CD4-positive, alpha-beta T cell treated with Interleukin-6 for 4 hours (primary cell): ENCODE measurements around the gene MAX.

Experiments
- DNase-seq: peaks from one replicate; pipeline ENCODE4 v3.0.0-alpha.2; 2020; ENCODE audit warnings: mixed read lengths

Gene MAX, protein sequence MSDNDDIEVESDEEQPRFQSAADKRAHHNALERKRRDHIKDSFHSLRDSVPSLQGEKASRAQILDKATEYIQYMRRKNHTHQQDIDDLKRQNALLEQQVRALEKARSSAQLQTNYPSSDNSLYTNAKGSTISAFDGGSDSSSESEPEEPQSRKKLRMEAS

DNA sequence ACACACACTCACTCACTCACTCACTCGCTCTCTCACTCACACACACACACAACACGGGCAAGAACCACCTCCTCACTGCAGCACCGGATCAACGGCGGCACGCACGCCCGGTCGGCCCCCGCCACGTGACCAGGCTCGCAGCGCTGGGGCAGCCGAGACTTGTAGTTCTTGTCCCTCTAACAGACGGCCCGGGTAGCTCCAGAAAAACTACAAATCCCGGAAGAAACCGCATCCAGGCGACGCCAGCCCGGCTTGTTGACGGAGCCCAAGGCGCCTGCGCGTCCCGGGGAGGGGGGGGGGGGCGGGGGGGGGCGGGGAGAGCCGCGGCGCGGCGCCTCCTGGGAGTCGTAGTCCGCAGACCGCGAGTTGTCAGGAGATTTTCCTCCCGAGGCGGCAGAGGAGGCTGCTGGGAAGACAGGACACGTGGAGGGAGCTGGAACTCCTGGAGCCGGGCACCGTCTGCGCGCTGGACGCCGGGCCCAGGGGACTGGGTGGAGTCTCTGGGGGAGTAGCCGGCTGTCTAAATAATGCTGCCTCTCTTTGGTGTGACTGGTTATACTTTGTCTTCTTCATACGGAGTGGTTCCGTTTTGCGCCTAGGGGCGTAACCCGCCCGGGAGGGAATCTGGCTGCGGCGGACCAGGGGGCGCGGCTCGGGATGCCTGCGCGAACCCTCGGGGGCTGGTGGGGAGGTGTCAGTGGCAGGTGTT lies at the start of gene MAX:
Gene MAX, minus strand, starts transcription at position 77 of the 709 bp plus-strand sequence. CDS start 178 bp downstream, outside the sequence.
- DNase-seq: peak; percentile 98

DNA sequence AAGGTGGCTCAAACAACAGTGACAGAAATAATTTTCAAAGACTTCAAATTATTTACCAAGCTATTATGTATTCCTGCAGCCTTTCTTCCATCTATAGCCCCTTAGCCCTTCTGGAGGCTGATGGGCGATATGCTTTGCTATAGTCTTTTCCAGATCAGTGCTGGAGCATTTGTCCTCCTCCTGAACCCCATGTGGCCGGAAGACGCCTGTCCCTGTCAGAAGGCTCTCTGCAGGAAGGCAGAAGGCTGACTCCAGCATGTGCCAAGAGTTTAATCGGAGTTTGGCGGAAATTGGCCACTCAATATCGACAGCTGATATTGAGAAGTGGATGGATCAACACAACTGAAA lies 49.3 kb upstream of the MAX start:
- no peak for DNase-seq

DNA sequence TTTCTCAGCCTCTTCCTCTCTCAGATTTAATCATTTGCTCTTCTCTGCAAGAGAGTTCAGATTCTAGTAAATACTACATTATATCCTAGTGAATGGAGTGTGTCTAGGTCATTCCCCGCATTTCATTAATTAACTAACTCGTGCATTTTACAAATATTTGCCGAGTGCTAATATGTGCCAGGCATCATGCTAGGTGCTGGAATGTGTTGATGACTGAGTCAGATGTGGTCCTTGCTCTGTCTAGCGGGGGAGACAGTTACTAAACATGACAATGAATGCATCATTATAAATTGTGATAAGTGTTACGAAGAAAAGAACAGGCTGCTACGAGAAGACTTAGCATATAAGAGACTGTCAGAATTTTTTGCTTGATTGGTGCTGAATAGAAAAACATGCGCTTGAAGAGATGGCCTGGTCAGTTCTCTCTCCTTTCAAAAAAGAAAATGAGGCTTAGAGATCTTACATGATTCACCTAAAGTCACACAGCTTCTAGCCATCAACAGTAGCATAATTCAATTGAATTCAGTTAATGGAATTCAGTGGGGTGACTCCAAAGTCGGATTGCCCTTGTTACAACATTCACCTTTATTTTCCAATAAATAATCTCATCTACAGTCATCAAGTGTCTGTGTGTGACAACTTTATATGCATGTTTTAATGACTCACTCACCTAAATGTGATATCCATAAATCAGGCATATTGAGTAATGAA lies 48.7 kb upstream of the MAX start:
- no peak for DNase-seq

DNA sequence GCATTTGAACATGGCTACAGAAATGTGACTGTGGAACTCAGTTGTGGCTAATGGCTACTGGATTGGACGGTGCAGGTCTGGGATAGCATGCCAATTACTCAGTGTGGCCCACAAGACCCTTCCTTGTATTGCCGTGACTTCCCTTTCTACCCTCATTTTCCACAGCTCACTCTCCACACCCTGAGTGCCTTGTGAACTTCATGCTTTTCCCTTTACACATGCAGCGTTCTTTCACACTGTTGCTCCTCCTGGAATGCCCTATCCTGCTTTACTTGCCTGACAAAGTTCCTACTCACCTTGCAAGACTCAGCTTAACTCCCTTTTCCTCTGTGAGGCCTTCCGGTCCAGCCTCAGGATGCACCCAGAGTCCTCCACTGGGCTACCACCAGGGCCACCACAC lies 46.8 kb upstream of the MAX start:
- no peak for DNase-seq

DNA sequence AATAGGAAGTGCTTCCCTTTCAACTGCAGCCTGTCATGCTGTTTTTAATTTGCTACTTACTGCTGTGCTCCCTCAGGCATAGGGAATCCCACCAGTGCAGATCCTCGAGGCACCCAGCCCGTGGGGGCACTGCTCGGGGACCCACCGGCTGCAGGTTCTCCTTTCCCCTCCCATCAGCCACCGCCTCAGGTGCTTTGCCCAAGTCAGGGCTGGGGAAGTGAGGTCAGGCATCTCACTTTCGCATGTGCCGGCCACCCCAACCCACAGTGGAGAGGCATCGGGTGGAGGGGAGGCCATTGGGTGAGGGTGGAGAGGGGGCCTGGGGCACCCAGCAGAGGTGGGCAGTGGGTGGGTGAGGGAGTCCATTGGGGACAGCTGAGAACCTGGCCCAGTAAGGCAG lies 41.9 kb upstream of the MAX start:
- DNase-seq: no peak

DNA sequence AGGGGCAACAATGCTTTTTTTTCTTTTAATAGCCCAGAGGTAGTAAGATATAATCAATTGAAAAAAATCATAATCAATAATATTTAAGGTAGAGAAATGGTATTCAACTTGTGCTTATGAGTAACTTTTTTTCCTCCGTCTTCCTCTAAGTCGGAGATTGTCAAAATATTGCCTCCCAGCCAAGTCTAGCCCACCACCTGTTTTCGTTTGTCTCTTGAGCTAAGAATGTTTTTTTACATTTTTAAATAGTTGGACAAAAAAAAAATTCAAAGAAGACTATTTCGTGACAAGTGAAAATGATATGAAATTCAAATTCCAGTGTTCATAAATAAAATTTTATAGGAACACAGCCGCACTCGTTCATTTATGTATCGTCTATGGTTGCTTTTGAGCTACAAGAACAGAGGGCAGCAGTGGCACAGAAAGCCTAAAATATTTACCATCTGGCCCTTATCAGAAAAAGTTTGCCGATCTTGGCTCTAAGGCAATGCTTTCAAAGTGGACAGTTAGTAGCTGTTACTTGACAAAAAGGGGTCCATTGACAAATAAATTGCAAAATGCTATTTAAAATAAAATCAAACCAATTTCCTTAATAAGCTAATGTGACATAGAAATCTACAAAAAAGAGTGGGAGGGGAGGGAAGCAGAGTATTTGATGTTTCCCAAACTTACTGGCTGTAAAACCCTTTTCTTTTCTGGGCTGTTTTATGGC lies 40.8 kb upstream of the MAX start:
- DNase-seq: no peak

DNA sequence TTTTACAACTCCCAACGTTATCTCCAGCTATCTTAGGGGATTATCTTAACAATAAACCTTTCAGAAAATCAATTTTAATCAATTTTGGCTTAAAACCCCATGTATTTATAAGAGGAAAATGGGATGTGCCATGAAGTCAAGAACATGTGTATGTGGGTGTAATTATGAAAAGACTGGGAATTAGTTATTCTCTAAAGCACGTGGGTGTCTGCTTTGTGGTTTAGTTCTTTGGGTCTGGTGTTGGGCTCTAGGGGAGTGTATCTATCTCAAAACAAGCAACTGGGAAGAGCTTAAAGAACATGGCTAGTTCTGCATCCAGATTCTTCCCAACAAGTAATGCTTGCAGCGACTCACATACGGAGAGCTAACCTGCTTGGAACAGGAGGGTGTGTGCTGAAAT lies 40.1 kb upstream of the MAX start:
- DNase-seq: no peak

DNA sequence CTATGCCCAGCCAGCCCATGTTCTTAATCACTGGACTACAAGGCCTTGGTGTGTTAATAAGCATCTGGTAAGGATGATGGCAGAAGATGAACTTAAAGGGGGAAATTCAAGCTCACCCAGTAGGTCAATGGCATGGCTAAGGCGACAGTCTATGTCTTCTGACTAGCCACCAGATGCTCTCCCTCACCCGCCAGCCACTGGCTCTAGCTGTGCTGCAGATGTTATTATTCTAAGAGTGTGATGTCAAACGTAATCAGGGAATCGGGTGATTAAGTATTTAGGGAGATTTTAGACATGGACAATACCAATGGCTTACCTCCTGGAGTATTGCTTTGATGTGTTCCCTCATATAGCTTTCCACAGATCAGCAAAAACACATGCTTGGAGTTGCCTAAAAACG lies 39.2 kb upstream of the MAX start:
- DNase-seq: no peak

DNA sequence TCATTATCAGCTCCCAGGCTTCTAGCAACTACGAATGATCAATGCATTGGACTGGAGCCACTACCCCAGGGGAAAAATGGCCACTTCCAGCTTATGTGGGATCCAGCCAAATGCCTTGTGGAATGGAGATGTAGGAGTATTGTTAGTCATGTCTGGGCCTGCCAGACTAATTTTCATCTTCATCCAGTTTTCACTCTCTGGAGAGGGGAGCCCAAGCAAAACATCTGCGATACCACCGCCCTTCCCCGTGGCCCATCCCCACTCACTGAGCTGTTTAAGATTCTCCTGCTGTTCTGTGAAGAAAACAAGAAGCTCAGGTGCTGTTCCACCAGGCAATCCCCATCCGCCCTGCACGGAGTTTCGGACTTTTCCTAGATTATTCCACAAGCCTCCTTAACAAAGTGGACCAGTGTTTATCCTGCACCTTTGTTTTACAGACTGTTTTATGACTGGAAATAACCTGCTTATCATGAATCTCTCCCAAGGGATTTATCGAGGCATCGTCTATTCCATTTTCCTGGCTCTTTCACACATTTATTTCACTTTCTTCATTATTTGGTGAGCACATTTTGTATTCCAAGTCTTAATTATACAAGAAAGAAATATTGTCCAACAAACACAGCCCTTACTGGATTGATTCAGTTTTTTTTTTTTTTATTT lies 35.5 kb upstream of the MAX start:
- DNase-seq: no peak

DNA sequence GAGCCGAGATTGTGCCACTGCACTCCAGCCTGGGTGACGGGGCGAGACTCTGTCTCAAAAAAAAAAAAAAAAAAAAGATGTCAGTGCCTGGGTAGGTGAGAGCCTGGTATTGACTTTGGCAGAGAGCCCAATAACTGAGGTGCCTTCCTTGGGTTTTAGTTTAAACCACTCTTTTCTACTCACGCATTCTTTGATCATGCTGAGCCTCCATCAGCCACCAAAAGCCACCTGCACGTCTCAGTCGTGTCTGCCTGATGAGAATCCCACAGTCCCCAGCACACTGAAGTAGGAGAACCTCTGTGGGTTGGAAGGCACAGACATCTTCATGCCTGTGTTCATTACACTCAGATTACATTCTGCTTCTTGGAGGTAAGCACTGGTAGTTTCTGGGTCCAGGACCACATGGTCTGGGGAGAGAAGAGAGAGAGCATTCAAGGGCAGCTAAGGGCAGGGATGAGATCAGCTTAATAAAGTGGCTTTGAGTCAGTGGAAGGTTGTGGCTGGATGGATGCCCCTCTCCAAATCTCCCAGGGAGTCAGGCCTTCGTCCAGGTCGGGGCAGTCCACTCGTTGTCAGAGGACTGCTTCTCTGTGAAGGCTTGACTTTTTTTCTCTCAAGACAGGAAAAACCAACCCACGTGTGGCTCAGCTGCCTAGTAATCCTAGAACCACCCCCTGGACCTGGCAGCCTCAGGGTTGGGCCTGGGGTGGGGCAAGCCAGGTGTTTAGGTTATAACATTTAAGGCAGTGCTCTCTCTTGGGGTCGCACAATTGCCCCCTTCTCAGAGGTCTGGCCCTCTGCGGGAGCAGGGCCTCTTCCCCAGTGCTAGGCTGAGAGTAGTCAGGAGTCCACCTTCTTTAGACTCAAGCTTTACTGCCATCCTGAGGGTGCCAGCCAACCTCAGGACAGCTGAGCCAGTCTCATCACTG lies 32.6 kb upstream of the MAX start:
- peak; percentile 3 for DNase-seq

DNA sequence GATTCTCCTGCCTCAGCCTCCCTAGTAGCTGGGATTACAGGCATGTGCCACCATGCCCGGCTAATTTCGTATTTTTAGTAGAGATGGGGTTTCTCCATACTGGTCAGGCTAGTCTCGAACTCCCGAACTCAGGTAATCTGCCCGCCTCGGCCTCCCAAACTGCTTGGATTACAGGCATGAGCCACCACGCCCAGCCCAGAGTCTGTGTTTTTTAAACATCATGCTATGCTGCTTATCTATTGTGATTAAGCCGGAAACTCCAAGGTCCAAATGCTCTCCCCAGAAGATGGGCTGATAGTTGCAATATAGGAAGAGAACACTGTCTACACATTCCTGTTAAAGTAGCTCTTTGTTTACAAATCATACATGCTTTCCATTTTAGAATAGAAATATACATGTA lies 30.5 kb upstream of the MAX start:
- no peak for DNase-seq

DNA sequence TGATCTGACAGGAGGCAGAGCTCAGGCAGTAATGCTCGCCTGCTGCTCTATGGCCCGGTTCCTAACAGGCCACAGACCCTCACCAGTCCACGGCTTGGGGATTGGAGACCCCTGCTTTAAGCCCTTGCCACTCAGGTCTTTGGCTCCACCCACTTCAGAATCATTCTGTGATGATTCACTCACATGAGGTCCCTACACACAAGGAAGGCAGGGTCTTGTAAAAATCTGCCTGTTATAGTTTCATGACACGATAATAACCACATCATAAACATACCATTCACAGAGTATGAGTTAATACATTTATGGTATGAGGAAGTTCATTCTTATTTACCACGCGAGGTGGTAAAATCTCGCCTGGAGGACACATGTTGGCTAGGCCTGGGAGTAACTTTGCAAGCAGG lies 29.0 kb upstream of the MAX start:
- no peak for DNase-seq

DNA sequence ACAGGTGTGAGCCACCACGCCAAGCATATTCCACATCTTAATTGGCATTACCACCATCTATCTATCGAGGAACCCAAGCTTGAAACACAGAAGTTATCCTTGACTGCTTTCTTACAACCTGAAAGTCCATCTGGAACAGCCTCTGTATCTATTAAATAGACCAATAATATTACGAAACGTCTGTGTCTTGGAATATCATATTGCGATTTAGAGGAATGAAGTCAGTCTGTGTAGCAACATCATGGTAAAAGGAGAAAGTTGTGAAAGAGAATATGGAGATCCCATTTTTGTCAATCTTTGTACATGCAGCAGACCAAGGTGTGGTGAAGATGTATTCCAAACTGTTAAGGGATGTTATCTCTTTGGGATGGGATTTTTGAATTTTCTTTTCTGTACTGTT lies 25.8 kb upstream of the MAX start:
- DNase-seq: no peak

DNA sequence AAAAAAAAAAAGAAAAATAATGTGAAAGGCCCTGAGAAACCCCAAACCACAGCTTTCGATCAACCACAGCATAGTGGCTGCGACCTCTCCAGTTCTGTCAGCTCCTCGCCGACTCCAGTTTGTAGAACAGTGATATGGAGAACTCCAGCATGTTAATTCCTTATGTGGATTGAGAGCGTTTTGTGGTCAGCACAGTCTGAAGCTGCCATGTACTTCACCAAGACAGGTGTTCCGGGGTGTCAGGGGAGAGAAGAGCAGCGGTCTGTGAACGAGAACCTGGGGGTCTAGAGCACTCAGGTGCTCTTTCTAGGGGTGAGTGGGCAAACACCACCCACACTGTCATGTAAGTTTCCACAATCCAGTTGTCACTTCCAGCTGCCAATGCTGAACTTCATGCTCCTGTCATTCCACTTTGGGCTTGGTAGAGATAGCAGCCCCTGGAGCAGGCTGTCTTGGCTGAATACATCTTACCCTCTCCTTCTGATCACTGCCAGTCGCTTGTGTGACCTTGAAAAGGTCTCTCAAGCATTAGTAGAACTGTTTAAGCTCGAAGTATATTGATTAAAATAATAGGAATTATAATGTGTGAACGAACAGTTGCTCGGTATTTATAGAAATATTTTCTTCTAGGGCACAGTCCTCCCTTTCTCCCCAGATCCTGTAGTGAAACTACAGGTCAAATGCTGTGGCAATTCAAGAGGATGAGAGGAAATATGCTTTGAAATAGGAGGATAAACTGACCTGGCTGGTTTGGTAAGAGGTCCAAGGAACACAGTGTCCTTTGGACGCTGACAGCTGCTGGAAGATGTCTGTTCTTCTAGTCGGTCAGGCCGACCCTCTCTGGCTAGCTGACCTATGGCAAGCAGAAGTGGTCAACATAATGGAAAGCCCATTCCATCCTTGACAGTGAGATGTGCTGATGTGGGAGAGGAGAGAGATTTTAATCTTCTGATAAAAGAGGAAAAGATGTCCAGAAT lies 15.7 kb upstream of the MAX start:
- no peak for DNase-seq

DNA sequence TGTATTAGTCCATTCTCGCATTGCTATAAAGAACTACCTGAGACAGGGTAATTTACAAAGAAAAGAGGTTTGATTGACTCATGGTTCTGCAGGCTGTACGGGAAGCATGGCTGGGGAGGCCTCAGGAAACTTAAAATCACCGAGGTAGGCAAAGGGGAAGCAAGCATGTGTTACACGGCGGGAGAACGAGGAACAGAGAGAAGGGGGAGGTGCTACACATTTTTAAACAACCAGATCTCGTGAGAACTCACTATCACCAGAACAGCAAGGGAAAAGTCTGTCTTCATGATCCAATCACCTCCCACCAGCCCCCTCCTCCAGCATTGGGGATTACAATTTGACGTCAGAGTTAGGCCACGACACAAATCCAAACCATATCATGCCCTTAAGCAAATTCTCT lies 13.3 kb upstream of the MAX start:
- DNase-seq: no peak

DNA sequence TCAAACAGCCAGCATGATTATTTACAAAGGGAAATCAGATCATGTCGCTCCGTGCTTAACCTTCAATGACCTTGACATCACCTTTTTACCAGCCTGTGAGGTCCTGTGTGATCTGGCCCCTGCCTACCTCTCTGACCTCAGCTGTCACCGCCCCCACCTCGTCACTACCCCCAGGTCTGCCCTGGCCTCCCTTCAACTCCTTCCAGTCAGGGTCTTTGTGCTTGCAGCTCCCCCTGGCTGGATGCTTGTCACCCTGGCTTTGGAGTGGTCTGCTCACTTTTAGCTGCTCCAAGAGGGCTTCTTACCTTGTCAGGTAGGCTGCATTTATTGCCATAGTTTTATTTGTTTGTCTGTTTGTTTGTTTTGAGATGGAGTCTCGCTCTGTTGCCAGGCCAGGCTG lies 8.2 kb upstream of the MAX start:
- no peak for DNase-seq

DNA sequence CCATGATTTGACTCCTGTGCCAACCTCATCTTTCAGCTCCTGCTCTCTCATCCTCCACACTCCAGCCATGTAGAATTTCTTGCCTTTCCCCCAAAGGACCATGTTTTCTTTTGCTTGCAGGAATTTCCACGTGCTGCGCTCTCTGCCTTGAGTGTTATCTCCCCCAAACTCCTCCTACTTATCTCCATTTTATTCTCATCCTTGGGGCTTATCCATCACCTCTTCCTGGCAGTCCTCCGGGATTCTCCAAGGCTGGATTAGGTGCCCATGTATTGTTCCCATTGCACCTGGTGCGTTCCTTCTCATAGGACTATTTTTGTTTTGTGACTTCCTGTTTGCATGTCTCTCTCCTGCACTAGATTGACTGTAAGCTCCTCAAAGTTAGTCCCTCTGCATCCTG lies 7.0 kb upstream of the MAX start:
- no peak for DNase-seq

DNA sequence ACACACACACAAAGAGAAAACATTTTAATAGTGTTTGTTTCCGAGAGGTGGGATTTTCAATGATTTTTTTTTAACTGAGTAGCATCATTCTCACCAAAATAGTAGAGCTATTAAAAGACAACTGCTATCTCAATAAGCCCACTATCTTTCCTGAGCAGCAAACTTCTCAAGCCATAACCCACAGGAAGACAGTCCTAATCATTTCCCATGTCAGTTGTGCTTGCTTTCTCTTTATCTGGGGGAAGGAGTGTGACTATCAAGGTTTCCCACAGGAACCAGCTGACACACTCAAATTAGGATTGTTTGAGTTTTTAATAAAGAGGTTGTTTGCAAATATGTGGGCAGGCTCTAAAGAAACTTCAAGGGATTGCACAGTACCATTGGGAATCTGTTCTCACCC lies 4.9 kb upstream of the MAX start:
- DNase-seq: no peak

DNA sequence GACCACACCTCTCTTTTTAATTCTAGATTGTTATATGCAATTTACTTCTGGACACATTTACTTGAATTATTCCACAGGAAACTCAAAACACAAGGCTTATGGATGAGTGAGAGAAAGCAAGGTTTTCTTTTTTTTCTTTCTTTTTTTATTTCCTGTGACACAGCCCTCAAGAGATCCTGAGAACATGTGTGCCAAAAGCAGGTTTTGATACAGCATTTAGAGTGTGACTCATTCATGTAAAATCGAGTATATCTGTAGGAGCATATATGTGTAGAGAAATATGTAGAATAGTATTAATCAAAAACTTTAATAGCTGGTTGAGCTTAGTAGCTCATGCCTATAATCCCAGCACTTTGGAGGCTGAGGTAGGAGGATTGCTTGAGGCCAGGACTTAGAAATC lies 4.4 kb upstream of the MAX start:
- DNase-seq: no peak

DNA sequence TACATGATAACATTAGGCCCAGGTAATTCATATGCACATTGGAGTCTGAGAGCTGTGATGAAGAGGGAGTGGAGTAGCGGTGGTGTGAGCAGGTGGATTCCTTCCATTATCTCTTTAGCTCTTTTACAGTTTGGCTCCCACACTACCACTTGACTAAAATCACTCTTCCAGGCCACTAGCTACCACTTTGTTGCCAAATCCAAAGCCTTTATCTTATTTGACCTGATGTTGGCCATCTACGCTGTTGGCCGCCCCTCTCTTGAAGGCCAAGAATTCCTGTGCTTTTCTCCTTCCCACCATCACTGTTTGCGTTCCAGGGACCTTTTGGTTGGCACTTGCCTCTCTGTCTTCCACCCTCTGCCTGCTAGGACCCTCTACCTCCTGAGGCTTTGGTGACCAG lies 4.0 kb upstream of the MAX start:
- no peak for DNase-seq

DNA sequence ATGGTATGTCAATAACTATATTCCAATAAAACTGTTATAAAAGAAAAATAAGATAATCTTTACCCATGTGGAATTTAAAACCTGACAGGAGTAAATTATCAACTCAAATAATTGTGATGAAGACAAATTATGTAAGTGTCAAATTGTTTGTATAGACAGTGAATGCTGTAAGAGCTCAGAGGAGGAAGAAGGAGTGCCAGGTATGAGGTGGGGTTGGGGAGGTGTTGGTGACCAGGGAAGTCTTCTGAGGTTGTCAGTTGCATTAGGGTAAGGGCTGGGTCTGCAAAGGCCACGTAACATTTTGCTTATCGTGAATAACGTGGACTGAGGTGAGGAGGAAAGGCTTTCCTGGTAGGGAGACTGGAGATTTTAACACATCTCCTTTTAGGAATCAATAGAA lies 2.5 kb upstream of the MAX start:
- no peak for DNase-seq
